22Rv1 (cell line): Measurements from ENCODE around the gene FCHSD2.

Experiments used
- ZFX ChIP-seq: fragments of 450-650 bp; IDR thresholded peaks from 2 replicates; pipeline ENCODE4 v1.6.1; 2017; ENCODE audit warnings: antibody characterized with exemption, borderline replicate concordance
- TF ChIP-seq, protein P1 (sequence below): fragments of 450-650 bp; IDR thresholded peaks from 2 replicates; pipeline ENCODE4 v1.5.1; 2017; ENCODE audit warnings: mild to moderate bottlenecking

DNA sequence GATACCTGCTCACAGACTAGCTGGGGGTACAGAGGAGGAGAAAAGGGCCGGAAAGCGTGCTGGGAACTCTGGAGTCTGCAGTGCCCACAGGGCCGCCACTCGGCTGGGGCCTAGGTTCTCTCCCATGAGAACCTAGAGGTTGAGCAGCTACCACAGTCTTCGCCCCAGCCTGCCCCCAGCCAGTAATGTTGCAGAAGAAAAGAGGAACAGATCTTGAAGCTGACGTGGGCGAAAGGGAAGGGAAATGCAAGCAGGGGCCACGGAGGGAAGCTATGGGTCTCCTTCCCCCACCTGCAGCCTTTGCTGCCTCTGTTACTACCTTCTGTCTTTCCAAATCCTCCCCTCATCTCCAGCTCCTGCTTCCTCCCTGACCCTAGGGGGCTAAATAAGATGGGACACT lies 47.2 kb upstream of the FCHSD2 start:
- TF ChIP-seq, protein P1, sequence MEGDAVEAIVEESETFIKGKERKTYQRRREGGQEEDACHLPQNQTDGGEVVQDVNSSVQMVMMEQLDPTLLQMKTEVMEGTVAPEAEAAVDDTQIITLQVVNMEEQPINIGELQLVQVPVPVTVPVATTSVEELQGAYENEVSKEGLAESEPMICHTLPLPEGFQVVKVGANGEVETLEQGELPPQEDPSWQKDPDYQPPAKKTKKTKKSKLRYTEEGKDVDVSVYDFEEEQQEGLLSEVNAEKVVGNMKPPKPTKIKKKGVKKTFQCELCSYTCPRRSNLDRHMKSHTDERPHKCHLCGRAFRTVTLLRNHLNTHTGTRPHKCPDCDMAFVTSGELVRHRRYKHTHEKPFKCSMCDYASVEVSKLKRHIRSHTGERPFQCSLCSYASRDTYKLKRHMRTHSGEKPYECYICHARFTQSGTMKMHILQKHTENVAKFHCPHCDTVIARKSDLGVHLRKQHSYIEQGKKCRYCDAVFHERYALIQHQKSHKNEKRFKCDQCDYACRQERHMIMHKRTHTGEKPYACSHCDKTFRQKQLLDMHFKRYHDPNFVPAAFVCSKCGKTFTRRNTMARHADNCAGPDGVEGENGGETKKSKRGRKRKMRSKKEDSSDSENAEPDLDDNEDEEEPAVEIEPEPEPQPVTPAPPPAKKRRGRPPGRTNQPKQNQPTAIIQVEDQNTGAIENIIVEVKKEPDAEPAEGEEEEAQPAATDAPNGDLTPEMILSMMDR, result no peak
- no peak for TF ChIP-seq ZFX
